Right atrium auricular region (tissue), 2 donors: ENCODE results near the gene CHRNG. TPM values are rescaled to one million over a fixed set of nuclear protein-coding genes. Genes with fewer than 3 reads are reported as not detected.
"Not testable (repeated sequence)": the region's sequence is repeated elsewhere in the genome, so short reads cannot be mapped to it uniquely, and the experiment has no call there.

Experiments used
- DNase-seq: peaks from one replicate; pipeline ENCODE4 v3.0.0-alpha.2; 2019; ENCODE audit warnings: low spot score
- H3K27ac ChIP-seq, 2 donors: fragments of 200-600 bp; sonication (generic); 1 replicate in 1 of 2; 2 replicates in 1 of 2; pipeline ENCODE4 v1.5.1; 2016 to 2019
- H3K27me3 ChIP-seq, 2 donors: fragments of 200-600 bp; sonication (generic); one replicate each; pipeline versions ENCODE4 v1.5.1 to v1.6.0; 2017 to 2019
- H3K36me3 ChIP-seq: fragments of 200-600 bp; sonication (generic); one replicate; pipeline ENCODE4 v1.5.1; 2016
- H3K4me1 ChIP-seq, 2 donors: fragments of 200-600 bp; sonication (generic); one replicate each; pipeline versions ENCODE4 v1.5.1 to v1.6.0; 2017 to 2019
- H3K4me3 ChIP-seq, 2 donors: fragments of 200-600 bp; sonication (generic); 1 replicate in 1 of 2; 2 replicates in 1 of 2; pipeline ENCODE4 v1.5.1; 2017 to 2019; ENCODE audit warnings: mild to moderate bottlenecking in 1 of 2, moderate library complexity in 1 of 2
- H3K9me3 ChIP-seq, 2 donors: fragments of 200-600 bp; sonication (generic); one replicate each; pipeline ENCODE4 v1.5.1; 2019
- total RNA-seq, 2 donors: library from RNA; depleted of rRNA; stranded (reverse); fragments of >200 nt; gene quantifications; one replicate each; pipeline ENCODE4 v1.1.0, GENCODE V29; 2016
- TF ChIP-seq, protein P1 (sequence below), 2 donors: fragments of 200-600 bp; sonication (generic); IDR thresholded peaks; one replicate each; pipeline ENCODE4 v1.5.1; 2019; ENCODE audit warnings: antibody characterized with exemption in 2 of 2

The CHRNG gene
- total RNA-seq, 2 donors from 2014 or later: not detected

- H3K27me3 ChIP-seq: no peaks in the 10 kb centered on the region
- H3K27ac ChIP-seq: no peak overlapping the region
- peaks cover 0 to 8% of the 10 kb centered on the region in 2 donors for H3K4me1 ChIP-seq
- no peaks in the 10 kb centered on the region for H3K36me3 ChIP-seq
- no peak for DNase-seq
- no peak overlapping the region for H3K4me3 ChIP-seq
- TF ChIP-seq, protein P1, sequence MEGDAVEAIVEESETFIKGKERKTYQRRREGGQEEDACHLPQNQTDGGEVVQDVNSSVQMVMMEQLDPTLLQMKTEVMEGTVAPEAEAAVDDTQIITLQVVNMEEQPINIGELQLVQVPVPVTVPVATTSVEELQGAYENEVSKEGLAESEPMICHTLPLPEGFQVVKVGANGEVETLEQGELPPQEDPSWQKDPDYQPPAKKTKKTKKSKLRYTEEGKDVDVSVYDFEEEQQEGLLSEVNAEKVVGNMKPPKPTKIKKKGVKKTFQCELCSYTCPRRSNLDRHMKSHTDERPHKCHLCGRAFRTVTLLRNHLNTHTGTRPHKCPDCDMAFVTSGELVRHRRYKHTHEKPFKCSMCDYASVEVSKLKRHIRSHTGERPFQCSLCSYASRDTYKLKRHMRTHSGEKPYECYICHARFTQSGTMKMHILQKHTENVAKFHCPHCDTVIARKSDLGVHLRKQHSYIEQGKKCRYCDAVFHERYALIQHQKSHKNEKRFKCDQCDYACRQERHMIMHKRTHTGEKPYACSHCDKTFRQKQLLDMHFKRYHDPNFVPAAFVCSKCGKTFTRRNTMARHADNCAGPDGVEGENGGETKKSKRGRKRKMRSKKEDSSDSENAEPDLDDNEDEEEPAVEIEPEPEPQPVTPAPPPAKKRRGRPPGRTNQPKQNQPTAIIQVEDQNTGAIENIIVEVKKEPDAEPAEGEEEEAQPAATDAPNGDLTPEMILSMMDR (IDR thresholded peaks at IDR 0.05): no peak
- no peaks in the 10 kb centered on the region for H3K9me3 ChIP-seq
Observed at GRCh38 chr2:232530626-232531260, 8.7 kb upstream of the CHRNG start.

DNA sequence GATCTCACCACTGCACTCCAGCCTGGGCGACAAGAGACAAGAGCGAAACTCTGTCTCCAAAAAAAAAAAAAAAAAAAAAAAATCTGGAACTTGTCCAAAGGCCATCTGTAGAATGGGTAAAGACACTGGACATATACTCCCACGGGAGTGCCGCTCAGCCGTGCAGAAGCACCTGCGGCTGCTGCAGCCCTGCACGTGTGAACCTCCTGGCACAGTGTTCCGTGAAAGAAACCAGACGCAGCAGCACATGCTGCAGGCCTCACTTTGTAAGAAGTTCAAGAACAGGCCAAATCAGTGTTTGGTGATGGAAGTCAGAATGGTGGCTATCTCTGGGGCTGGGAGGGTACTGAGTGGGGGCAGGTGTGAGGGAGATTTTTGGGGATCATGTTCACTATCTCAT is 7.1 kb upstream of the CHRNG start:
- TF ChIP-seq, protein P1 (IDR thresholded peaks at IDR 0.05): no peak
- Histone ChIP-seq H3K27me3 (no peaks in the 10 kb centered on the region), H3K27ac (no peak overlapping the region), H3K4me3 (no peak overlapping the region), H3K36me3 (no peaks in the 10 kb centered on the region), H3K4me1 (no peaks in the 10 kb centered on the region), H3K9me3 (peaks cover 0 to 12% of the 10 kb centered on the region in 2 donors)
- DNase-seq: no peak

DNA sequence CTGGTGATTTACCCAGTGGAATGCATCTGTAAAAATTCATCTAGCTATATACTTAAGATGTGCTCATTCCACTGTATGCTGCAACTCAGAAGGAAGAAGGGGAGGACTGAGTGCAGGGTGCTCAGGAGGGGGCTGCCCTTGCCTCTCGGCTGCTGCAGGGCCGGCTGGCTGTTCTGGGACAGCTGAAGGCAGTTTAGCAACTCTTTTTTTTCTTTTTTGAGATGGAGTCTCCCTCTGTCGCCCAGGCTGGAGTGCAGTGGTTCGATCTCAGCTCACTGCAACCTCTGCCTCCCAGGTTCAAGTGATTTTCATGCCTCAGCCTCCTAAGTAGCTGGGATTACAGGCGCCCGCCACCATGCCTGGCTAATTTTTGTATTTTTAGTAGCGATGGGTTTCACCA is 6.7 kb upstream of the CHRNG start:
- H3K4me1 ChIP-seq, H3K36me3 ChIP-seq, DNase-seq, H3K27ac ChIP-seq, H3K27me3 ChIP-seq, H3K4me3 ChIP-seq: not testable (repeated sequence)
- peaks cover 0 to 12% of the 10 kb centered on the region in 2 donors for H3K9me3 ChIP-seq

- H3K4me3 ChIP-seq: no peak overlapping the region
- no peaks in the 10 kb centered on the region for H3K36me3 ChIP-seq
- H3K9me3 ChIP-seq: peaks cover 0 to 12% of the 10 kb centered on the region in 2 donors
- H3K4me1 ChIP-seq: peaks cover 0 to 4% of the 10 kb centered on the region in 2 donors
- H3K27ac ChIP-seq: no peak overlapping the region
- TF ChIP-seq, protein P1 (IDR thresholded peaks at IDR 0.05): no peak
- no peak for DNase-seq
- H3K27me3 ChIP-seq: no peaks in the 10 kb centered on the region
Observed at GRCh38 chr2:232533944-232534710, 5.4 kb upstream of the CHRNG start.

- no peak overlapping the region for H3K27ac ChIP-seq
- H3K36me3 ChIP-seq: no peaks in the 10 kb centered on the region
- peaks cover 0 to 4% of the 10 kb centered on the region in 2 donors for H3K4me1 ChIP-seq
- H3K27me3 ChIP-seq: no peaks in the 10 kb centered on the region
- H3K9me3 ChIP-seq: peaks cover 0 to 12% of the 10 kb centered on the region in 2 donors
- TF ChIP-seq, protein P1 (IDR thresholded peaks at IDR 0.05): no peak
- DNase-seq: no peak
- H3K4me3 ChIP-seq: no peak overlapping the region
Observed at GRCh38 chr2:232534940-232535651, 4.4 kb upstream of the CHRNG start.
